Stimulated activated CD4-positive, alpha-beta T cell treated with anti-CD3 and anti-CD28 coated beads, Interleukin-4, amount 100 ng/mL, for 1 hour (primary cell): Measurements from ENCODE around the gene RASIP1.
A peak's percentile ranks its signal among the peaks of the same experiment; 100 is the strongest.

Experiments used
- DNase-seq: peaks from one replicate; pipeline ENCODE4 v3.0.0-alpha.2; 2020

RASIP1 gene

GRCh38 chr19:48755787-48756186 lies 15.4 kb upstream of the RASIP1 start:
- DNase-seq = no peak

- no peak for DNase-seq
Measured at GRCh38 chr19:48755084-48755641, 14.8 kb upstream of the RASIP1 start, which contains the start of gene FGF21. Gene FGF21 (plus strand): TSS chr19:48755524. CDS start chr19:48756237, 713 bp downstream.

GRCh38 chr19:48752496-48753365 lies 12.3 kb upstream of the RASIP1 start, which contains the start of gene FUT1:
Gene FUT1 (minus strand): TSS chr19:48752641. CDS start chr19:48751281, 1,360 bp downstream.
- DNase-seq = peak; percentile 33

- no peak for DNase-seq
Measured at GRCh38 chr19:48751845-48752495, 11.6 kb upstream of the RASIP1 start.

GRCh38 chr19:48750771-48751504 lies 10.5 kb upstream of the RASIP1 start:
- no peak for DNase-seq

GRCh38 chr19:48750351-48750750 lies 9.9 kb upstream of the RASIP1 start:
- no peak for DNase-seq

GRCh38 chr19:48749571-48750198 lies 9.3 kb upstream of the RASIP1 start:
- no peak for DNase-seq

GRCh38 chr19:48746738-48747575 lies 6.5 kb upstream of the RASIP1 start, which contains the start of gene IZUMO1:
Gene IZUMO1 (minus strand): TSS chr19:48746909. CDS start chr19:48745859, 1,050 bp downstream.
- DNase-seq = peak; percentile 46

GRCh38 chr19:48746110-48746509 lies 5.7 kb upstream of the RASIP1 start:
- no peak for DNase-seq

GRCh38 chr19:48745208-48745995 lies 5.0 kb upstream of the RASIP1 start:
- DNase-seq = peak; percentile 43

- no peak for DNase-seq
Measured at GRCh38 chr19:48742096-48742495, 1.7 kb upstream of the RASIP1 start.

GRCh38 chr19:48741129-48741999 lies 954 bp upstream of the RASIP1 start:
- peak; percentile 42 for DNase-seq

- DNase-seq = peak; percentile 14
Measured at GRCh38 chr19:48739404-48740163, 826 bp downstream of the RASIP1 start.

GRCh38 chr19:48738557-48739403 lies 1.6 kb downstream of the RASIP1 start:
- DNase-seq = peak; percentile 93

- no peak for DNase-seq
Measured at GRCh38 chr19:48737360-48737998, 2.9 kb downstream of the RASIP1 start.

GRCh38 chr19:48735031-48735615 lies 5.3 kb downstream of the RASIP1 start:
- no peak for DNase-seq

GRCh38 chr19:48734625-48735024 lies 5.8 kb downstream of the RASIP1 start:
- DNase-seq = no peak
